Amniotic epithelial cell (primary cell): ENCODE data around the gene MOB1B.
"Not testable (repeated sequence)": the region's sequence is repeated elsewhere in the genome, so short reads cannot be mapped to it uniquely, and the experiment has no call there.

Source experiments
- DNase-seq: peaks from one replicate; pipeline ENCODE4 v3.0.0-alpha.2; 2010; ENCODE audit warnings: low read depth

Gene MOB1B

DNA sequence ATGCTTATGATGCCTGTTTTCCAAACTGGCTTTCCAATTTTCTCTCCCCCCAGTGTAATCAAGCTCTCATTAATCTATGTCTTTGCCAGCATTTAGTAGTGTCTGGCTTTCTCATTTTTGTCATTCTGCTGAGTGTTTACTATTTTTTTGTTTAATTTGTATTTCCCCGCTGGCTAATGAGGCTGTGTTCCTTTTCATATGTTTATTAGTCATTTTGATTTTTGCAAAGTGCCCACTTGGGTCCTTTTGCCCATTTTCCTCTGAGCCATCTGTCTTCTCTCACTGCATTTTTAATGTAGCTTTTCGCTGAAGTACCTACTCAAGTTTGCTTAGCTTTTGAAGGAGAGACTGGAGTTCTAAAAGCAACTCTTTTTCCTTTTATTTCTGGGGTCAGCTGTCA is 106.0 kb downstream of the MOB1B start:
- DNase-seq, result no peak

DNA sequence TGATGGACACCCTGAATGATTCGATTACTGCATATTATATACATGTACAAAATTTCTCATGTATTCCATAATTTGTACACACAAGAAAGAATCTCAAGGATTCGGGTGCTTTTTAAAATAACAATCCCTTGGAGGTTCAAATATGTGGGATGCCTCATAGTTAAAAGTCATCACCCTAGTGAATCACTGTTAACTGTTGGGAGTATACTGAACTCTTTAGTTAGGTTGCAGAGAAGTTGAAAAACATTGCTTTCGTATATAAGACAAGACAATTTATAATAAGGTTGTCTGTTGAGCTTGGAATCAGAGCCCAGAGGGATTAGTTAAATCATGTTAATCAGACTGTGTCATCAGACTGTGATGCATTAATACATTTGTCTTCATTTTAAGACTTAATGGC is 106.9 kb downstream of the MOB1B start:
- peak; percentile 79 for DNase-seq

DNA sequence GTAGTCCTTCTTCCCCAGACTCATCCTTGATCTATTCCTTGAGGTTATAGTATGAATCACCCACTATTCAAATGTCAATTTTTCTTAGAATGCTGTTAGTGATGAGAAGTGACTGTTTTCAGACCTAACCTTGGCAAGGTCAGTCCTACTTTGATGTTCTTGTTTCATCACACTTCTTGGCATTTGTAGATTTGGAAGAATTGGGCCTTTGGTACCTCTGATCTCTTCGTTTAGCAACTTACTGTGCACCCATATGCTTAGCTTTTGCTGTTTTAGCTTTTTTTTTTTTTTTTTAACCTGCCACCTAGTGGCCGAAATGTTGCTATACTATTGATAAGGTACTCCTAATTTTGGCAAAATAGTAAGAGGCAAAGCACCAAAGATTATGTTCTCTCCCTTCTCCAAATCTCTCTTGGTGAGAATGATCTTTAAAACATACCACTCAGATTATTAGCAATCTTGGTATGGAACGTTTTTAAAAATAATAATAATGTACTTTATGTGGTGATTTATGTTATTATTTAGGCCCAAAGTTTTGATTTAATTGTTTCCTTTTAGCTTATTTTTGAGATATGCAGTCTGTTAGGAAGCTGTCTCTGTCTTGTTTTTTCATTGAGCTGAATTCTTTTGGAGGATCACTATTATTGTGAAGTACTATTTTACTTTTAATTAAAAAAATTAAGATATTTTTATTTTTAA is 107.9 kb downstream of the MOB1B start:
- DNase-seq, result peak; percentile 48

DNA sequence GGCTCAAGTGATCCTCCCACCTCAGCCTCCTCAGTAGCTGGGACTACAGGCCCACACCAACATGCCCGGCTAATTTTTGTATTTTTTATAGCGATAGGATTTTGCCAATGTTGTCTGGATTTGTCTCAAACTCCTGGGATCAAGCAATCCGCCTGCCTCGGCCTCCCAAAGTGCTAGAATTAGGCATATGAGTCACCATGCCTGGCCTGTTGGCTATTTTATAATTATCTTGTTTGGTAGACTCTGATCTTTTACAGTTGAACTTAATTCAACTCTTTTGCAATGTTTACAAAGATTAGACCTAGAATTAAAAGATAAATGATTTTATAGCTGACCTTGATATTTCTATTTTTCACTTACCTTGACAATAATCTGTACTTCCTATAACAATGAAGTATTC is 109.3 kb downstream of the MOB1B start:
- DNase-seq, result no peak

DNA sequence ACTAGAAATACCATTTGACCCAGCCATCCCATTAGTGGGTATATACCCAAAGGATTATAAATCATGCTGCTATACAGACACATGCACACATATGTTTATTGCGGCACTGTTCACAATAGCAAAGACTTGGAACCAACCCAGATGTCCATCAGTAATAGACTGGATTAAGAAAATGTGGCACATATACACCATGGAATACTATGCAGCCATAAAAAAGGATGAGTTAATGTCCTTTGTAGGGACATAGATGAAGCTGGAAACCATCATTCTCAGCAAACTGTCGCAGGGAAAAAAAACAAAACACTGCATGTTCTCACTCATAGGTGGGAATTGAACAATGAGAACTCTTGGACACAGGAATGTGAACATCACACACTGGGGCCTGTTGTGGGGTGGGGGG is 115.2 kb downstream of the MOB1B start:
- DNase-seq, result not testable (repeated sequence)

DNA sequence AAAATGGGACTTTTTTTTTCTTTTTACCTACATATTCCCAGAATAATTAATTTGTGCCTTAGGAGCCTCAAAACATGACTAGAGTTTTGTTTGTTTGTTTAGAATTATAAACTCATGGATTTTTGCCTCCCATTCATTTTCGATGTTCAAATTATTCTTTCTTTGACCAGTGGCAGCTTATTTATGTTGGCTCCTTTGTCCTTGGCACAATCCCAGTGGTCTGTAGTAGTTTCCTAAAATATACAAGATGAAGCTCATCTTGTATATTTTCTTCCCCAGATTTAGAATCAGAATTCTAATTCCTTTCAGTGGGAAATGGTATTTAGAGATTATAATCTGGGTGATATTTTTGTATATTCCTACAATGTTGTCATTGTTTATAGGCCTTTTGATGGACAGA is 118.4 kb downstream of the MOB1B start:
- no peak for DNase-seq

DNA sequence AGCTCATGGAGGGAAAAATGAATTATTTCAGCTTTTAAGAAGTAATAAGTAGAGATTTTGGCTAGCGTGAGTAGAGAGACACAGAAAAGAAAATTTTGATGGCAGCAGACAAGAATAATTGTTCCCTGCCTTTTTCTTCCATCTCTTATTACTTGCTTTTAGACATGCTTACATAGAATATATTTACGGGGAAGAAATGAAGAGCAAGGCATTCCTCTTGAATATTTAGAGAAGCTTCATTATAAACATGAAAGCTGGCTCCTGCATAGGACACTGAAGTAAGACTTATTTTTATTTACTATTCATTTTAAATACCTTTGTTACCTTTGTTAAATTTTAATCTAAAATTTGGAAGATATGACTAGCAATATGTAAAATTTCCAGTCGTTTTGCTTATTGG is 123.5 kb downstream of the MOB1B start:
- DNase-seq, result no peak

DNA sequence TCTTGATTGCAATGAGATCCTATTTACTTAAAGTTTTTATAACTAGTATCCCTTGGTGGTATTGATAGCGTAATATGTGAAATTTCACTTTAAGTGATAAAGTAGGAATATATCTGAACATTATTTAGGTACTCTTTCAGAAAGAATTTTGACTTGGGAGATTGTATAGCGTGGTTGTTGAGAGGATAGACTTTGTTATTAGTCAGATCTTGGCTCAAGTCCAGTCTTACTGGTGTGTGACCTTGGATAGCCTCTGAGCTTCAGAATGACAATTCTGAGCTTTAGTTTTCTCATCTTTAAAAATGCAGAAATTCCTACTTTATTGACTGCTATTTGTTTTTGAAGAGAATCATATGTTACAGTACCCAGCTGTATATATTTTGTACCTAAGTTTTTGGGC is 123.9 kb downstream of the MOB1B start:
- peak; percentile 81 for DNase-seq

DNA sequence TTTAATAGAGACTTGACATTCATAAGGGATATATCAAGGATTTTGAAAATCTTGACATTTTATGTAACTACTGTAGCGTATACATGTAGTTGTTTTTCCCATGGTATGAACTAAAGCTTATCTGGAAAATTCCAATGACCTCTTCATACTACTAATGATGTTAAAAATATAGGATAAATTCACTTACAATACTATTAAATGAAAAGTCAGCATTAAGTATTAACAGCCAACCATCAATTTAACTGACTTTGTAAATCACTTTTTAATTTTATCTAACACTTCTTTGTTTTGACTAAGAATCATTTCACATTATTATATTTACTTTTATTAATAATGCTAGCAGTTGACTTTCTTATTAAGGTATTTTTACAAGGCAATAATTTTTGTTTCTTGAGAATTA is 125.4 kb downstream of the MOB1B start:
- no peak for DNase-seq

DNA sequence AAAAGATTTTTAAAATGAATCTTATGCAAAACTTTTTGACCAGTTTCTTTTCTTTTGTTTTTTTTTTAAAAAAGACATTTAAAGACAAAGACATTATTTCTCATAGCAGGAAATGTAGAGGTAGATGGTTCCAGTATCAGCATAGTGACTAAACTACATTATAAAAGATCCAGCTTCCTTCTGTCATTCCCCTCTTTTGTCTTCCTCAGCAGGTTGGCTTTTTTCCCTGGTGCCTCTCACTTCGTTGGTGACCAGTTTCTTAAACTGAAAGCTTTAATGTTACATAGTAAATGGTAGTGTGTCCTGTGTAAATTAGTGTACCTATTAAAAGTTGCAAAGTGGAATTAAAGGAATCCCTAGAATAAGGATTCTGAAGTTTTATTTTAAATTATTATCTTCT is 127.3 kb downstream of the MOB1B start:
- no peak for DNase-seq

DNA sequence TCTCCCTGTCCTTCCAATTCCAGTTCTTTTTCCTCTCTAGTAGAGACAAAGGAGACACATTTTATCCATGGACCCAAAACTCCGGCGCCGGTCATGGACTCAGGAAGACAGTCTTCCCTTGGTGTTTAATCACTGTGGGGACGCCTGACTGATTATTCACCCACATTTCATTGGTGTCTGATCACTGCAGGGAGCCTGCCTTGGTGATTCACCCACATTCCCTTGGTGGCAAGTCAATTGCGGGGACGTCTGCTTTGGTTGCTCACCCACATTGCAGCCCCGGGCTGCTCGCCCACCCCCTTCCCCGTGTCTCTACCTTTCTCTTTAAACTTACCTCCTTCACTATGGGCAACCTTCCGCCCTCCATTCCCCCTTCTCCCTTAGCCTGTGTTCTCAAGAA is 129.9 kb downstream of the MOB1B start:
- DNase-seq, result peak; percentile 62
